Measurements from ENCODE around the gene GPR55.

DNA sequence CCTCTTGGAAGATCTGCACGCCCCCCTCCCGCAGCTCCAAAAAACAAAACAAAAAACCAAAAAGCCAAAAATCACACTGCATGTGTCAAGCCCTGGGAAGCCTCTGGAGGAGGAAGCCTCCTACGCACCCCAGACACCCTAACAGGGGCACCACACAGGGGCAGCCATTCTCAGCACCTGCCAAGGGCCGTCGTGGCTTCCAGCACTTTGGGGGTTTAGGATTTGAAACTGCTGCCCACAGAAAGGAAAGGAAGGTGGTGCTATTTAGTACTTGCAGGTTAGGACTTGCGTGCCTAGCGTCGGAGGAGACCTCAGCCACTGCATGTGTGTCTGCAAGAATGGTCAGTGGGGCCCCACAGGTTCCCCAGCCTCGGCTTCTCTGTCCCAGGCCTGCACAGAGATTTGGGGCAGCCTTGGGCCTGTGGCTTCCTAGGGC, 419 bp upstream of the GPR55 start:
- TF ChIP-seq, protein P1, sequence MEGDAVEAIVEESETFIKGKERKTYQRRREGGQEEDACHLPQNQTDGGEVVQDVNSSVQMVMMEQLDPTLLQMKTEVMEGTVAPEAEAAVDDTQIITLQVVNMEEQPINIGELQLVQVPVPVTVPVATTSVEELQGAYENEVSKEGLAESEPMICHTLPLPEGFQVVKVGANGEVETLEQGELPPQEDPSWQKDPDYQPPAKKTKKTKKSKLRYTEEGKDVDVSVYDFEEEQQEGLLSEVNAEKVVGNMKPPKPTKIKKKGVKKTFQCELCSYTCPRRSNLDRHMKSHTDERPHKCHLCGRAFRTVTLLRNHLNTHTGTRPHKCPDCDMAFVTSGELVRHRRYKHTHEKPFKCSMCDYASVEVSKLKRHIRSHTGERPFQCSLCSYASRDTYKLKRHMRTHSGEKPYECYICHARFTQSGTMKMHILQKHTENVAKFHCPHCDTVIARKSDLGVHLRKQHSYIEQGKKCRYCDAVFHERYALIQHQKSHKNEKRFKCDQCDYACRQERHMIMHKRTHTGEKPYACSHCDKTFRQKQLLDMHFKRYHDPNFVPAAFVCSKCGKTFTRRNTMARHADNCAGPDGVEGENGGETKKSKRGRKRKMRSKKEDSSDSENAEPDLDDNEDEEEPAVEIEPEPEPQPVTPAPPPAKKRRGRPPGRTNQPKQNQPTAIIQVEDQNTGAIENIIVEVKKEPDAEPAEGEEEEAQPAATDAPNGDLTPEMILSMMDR (IDR thresholded peaks at IDR 0.05), result no peak
- TF ChIP-seq POLR2A (IDR thresholded peaks at IDR 0.05), result no peak
